ENCODE results near the gene ZNF324. TPM values are rescaled to one million over a fixed set of nuclear protein-coding genes. Genes with fewer than 3 reads are reported as not detected.

ZNF324 gene
- total and polyA plus RNA-seq, 9 of the 15 experiments (the other 6 are each of a cell fraction or from before 2014, with no cell fraction given), result 0.92 to 16.4 (median 5.3) TPM

DNA sequence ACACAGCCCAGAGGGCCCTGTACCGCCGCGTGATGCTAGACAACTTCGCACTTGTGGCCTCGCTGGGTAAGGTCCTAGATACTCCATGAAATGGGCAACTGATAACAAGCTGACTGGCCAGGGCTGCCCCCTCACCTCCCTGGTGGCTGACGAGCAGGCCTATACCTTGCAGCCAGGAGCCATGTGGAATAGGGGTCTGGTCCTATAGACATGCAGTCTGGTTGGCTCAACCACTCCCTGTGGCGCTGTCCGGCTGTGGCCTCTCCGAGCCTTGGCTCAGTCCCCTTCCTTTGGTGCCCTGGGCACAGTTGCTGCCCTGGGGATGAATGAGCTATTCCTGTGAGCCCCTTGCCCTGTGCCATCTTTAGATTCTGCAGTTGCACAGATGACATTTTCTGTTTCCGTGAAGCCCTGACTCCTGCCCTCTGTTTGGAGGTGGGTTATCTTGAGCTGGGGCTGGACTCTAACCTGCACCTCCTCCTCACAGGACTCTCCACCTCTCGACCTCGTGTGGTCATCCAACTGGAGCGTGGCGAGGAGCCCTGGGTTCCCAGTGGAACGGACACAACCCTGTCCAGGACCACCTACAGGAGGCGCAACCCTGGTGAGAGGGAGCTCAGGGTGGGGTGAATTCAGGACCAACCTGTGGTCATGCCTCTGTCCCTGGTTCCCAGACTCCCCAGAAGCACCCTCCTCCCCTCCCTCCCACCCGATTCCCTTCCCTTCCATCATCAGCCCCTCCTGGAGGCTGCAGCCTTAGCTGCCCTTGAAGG is 2.5 kb downstream of the ZNF324 start (continued):
- TF ChIP-seq, protein P1, sequence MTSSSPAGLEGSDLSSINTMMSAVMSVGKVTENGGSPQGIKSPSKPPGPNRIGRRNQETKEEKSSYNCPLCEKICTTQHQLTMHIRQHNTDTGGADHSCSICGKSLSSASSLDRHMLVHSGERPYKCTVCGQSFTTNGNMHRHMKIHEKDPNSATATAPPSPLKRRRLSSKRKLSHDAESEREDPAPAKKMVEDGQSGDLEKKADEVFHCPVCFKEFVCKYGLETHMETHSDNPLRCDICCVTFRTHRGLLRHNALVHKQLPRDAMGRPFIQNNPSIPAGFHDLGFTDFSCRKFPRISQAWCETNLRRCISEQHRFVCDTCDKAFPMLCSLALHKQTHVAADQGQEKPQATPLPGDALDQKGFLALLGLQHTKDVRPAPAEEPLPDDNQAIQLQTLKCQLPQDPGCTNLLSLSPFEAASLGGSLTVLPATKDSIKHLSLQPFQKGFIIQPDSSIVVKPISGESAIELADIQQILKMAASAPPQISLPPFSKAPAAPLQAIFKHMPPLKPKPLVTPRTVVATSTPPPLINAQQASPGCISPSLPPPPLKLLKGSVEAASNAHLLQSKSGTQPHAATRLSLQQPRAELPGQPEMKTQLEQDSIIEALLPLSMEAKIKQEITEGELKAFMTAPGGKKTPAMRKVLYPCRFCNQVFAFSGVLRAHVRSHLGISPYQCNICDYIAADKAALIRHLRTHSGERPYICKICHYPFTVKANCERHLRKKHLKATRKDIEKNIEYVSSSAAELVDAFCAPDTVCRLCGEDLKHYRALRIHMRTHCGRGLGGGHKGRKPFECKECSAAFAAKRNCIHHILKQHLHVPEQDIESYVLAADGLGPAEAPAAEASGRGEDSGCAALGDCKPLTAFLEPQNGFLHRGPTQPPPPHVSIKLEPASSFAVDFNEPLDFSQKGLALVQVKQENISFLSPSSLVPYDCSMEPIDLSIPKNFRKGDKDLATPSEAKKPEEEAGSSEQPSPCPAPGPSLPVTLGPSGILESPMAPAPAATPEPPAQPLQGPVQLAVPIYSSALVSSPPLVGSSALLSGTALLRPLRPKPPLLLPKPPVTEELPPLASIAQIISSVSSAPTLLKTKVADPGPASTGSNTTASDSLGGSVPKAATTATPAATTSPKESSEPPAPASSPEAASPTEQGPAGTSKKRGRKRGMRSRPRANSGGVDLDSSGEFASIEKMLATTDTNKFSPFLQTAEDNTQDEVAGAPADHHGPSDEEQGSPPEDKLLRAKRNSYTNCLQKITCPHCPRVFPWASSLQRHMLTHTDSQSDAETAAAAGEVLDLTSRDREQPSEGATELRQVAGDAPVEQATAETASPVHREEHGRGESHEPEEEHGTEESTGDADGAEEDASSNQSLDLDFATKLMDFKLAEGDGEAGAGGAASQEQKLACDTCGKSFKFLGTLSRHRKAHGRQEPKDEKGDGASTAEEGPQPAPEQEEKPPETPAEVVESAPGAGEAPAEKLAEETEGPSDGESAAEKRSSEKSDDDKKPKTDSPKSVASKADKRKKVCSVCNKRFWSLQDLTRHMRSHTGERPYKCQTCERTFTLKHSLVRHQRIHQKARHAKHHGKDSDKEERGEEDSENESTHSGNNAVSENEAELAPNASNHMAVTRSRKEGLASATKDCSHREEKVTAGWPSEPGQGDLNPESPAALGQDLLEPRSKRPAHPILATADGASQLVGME (CRISPR knock-in tag; IDR thresholded peaks at IDR 0.05), result no peak
- TF ChIP-seq, protein P2, sequence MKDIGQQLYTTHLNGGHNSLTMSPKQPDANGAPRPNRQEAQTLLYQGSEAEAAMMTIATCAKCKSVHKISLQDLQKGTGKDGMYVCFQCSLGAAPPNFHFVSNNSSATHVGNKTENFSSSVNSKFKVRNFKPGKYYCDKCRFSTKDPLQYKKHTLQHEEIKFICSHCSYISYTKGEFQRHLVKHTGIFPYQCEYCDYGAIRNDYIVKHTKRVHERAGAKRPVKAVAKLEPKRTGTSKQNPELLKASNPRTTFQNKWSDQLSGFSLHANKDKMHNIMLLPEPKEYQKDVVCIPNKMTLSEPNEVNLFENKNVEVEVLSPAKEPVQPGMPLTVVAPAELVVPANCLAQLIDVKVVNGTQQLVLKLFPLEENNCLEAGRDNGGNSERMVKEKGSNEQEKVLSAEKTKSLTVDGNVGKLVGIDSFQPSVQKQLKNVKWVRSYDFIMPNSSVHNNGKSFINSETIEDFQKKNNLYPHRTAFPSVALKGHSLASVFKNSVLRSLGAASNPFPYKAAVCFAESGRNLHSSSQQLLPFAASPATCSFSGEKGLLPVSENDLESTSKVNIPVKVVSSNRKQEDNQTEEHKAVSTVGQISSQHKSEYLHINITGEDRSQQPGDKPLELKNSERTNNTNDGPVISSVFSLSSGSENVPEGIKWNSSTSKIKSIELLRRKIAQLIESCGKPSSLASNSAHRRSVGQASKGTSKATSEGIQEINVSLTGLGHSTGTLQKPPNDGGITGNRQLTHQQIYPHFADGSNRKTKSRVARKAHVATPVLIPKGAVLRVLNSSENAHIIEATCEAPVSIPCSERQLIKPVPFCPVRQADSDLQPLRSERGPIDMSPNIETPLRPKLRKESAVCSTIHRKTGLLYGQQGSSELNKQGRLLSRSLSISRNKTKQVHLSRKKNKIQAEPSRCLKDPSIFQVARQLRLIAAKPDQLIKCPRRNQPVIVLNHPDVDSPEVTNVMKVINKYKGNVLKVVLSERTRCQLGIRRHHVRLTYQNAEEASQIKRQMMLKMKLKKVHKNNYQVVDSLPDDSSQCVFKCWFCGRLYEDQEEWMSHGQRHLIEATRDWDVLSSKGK (CRISPR knock-in tag; IDR thresholded peaks at IDR 0.05), result no peak
- TF ChIP-seq SMAD4 (CRISPR knock-in tag; conservative IDR thresholded peaks at IDR 0.05), result no peak
- peak; percentile 42 for TF ChIP-seq POLR2G (IDR thresholded peaks at IDR 0.05; ENCODE audit: low read depth, low read length)
- TF ChIP-seq, protein P3, sequence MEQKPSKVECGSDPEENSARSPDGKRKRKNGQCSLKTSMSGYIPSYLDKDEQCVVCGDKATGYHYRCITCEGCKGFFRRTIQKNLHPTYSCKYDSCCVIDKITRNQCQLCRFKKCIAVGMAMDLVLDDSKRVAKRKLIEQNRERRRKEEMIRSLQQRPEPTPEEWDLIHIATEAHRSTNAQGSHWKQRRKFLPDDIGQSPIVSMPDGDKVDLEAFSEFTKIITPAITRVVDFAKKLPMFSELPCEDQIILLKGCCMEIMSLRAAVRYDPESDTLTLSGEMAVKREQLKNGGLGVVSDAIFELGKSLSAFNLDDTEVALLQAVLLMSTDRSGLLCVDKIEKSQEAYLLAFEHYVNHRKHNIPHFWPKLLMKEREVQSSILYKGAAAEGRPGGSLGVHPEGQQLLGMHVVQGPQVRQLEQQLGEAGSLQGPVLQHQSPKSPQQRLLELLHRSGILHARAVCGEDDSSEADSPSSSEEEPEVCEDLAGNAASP (IDR thresholded peaks at IDR 0.05), result no peak
- no peak for TF ChIP-seq PRPF4 (IDR thresholded peaks at IDR 0.05; ENCODE audit: insufficient read depth, low read depth, low read length, poor library complexity, severe bottlenecking)
- no peak for TF ChIP-seq TGIF2 (CRISPR knock-in tag; IDR thresholded peaks at IDR 0.05)
- no peak for TF ChIP-seq SOX6 (IDR thresholded peaks at IDR 0.05)
- TF ChIP-seq ZNF232 (CRISPR knock-in tag; IDR thresholded peaks at IDR 0.05), result no peak
- no peak for TF ChIP-seq MTF1 (CRISPR knock-in tag; IDR thresholded peaks at IDR 0.05; ENCODE audit: borderline replicate concordance)
- TF ChIP-seq, protein P4, sequence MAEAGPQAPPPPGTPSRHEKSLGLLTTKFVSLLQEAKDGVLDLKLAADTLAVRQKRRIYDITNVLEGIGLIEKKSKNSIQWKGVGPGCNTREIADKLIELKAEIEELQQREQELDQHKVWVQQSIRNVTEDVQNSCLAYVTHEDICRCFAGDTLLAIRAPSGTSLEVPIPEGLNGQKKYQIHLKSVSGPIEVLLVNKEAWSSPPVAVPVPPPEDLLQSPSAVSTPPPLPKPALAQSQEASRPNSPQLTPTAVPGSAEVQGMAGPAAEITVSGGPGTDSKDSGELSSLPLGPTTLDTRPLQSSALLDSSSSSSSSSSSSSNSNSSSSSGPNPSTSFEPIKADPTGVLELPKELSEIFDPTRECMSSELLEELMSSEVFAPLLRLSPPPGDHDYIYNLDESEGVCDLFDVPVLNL (CRISPR knock-in tag; IDR thresholded peaks at IDR 0.05; ENCODE audit: low read depth), result no peak

Measured in K562 (cell line).